ENCODE data around the gene ZSWIM5.

DNA sequence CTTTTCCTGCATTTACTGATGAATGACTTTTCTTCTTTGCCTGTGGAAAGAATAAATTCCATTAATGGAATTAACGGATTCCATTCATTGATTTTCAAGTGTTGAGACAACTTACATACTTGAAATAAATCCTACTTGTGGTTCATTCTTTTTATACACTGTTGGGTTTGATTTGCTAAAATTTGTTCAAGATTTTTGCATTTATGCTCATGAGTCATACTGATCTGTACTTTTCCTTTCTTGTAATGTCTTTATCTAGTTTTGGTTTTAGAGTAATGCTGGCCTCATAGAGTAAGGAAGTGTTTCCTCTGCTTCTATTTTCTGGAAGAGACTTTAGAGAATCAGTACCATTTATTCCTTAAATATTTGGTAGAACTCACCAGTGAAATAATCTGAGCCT is 180.0 kb downstream of the ZSWIM5 start:
- TF ChIP-seq POLR2A (IDR thresholded peaks at IDR 0.05): no peak
- TF ChIP-seq POLR2AphosphoS5 (IDR thresholded peaks at IDR 0.05): no peak
- TF ChIP-seq, protein P1, sequence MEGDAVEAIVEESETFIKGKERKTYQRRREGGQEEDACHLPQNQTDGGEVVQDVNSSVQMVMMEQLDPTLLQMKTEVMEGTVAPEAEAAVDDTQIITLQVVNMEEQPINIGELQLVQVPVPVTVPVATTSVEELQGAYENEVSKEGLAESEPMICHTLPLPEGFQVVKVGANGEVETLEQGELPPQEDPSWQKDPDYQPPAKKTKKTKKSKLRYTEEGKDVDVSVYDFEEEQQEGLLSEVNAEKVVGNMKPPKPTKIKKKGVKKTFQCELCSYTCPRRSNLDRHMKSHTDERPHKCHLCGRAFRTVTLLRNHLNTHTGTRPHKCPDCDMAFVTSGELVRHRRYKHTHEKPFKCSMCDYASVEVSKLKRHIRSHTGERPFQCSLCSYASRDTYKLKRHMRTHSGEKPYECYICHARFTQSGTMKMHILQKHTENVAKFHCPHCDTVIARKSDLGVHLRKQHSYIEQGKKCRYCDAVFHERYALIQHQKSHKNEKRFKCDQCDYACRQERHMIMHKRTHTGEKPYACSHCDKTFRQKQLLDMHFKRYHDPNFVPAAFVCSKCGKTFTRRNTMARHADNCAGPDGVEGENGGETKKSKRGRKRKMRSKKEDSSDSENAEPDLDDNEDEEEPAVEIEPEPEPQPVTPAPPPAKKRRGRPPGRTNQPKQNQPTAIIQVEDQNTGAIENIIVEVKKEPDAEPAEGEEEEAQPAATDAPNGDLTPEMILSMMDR (IDR thresholded peaks at IDR 0.05): no peak

Data from breast epithelium (tissue), 3 donors.